Suprapubic skin (tissue), 4 donors: ENCODE measurements around the gene RBP2. TPM values are rescaled to one million over a fixed set of nuclear protein-coding genes. Genes with fewer than 3 reads are reported as not detected.
"Not testable (repeated sequence)": the region's sequence is repeated elsewhere in the genome, so short reads cannot be mapped to it uniquely, and the experiment has no call there.

Experiments
- DNase-seq, 2 donors: peaks; one replicate each; pipeline ENCODE4 v3.0.0-alpha.2; 2019; ENCODE audit warnings: low spot score in 2 of 2
- H3K27ac ChIP-seq: fragments of 200-600 bp; sonication (generic); one replicate; pipeline ENCODE4 v1.5.1; 2019
- H3K27me3 ChIP-seq: fragments of 200-600 bp; sonication (generic); one replicate; pipeline ENCODE4 v1.5.1; 2019
- H3K36me3 ChIP-seq: fragments of 200-600 bp; sonication (generic); one replicate; pipeline ENCODE4 v1.5.1; 2019
- H3K4me1 ChIP-seq: fragments of 200-600 bp; sonication (generic); one replicate; pipeline ENCODE4 v1.5.1; 2019
- H3K4me3 ChIP-seq: fragments of 200-600 bp; sonication (generic); one replicate; pipeline ENCODE4 v1.5.1; 2019; ENCODE audit warnings: mild to moderate bottlenecking
- H3K9me3 ChIP-seq: fragments of 200-600 bp; sonication (generic); one replicate; pipeline ENCODE4 v1.5.1; 2019
- CTCF ChIP-seq, 2 donors: fragments of 200-600 bp in 1 of 2; fragments of 450-650 bp in 1 of 2; sonication (generic) in 1 of 2; IDR thresholded peaks; one replicate each; pipeline ENCODE4 v1.5.1; 2016 to 2019; ENCODE audit warnings: antibody characterized with exemption in 2 of 2, mild to moderate bottlenecking in 1 of 2, moderate library complexity in 1 of 2
- EP300 ChIP-seq: sonication (generic); formaldehyde crosslinking; IDR thresholded peaks from one replicate; pipeline ENCODE4 v1.6.1; 2017; ENCODE audit warnings: antibody characterized with exemption
- POLR2A ChIP-seq, 2 donors: fragments of 450-650 bp; IDR thresholded peaks; one replicate each; pipeline ENCODE4 v1.6.1; 2017; ENCODE audit warnings: antibody characterized with exemption in 2 of 2, mild to moderate bottlenecking in 2 of 2, moderate library complexity in 2 of 2
- POLR2AphosphoS5 ChIP-seq, 3 donors: sonication (generic); formaldehyde crosslinking; IDR thresholded peaks; one replicate each; pipeline ENCODE4 v1.6.1; 2017; ENCODE audit warnings: antibody characterized with exemption in 3 of 3
- WGBS: methylation state at CpG from one replicate; pipeline ENCODE4 v1.1.5; 2018; 5-methylcytosine and 5-hydroxymethylcytosine counted together
- total RNA-seq, 4 donors: library from RNA; depleted of rRNA; stranded (reverse); fragments of >200 nt; gene quantifications; one replicate each; pipeline ENCODE4 v1.1.0, GENCODE V29; 2016

The RBP2 gene
- total RNA-seq, 4 donors from 2014 or later: not detected

GRCh38 chr3:139421040-139421439 lies 55.3 kb downstream of the RBP2 start:
- no peak for TF ChIP-seq POLR2AphosphoS5 (IDR thresholded peaks at IDR 0.05)
- Histone ChIP-seq H3K36me3 (peaks cover 16% of the 10 kb centered on the region), H3K27me3 (no peaks in the 10 kb centered on the region), H3K27ac (no peak overlapping the region), H3K4me3 (no peak overlapping the region), H3K9me3 (no peaks in the 10 kb centered on the region), H3K4me1 (no peaks in the 10 kb centered on the region)
- DNase-seq: no peak
- WGBS: 41% methylated on average over 1 of the region's 1 CpG

GRCh38 chr3:139418144-139418543 lies 58.2 kb downstream of the RBP2 start:
- Histone ChIP-seq H3K27ac (no peak overlapping the region), H3K4me3 (no peak overlapping the region), H3K27me3 (no peaks in the 10 kb centered on the region), H3K4me1 (no peaks in the 10 kb centered on the region), H3K36me3 (peaks cover 4% of the 10 kb centered on the region), H3K9me3 (peaks cover 8% of the 10 kb centered on the region)
- DNase-seq: no peak
- TF ChIP-seq CTCF (IDR thresholded peaks at IDR 0.05): no peak
- no peak for TF ChIP-seq POLR2A (IDR thresholded peaks at IDR 0.05)
- no peak for TF ChIP-seq EP300
- no peak for TF ChIP-seq POLR2AphosphoS5 (IDR thresholded peaks at IDR 0.05)
- WGBS: 95% methylated on average over 2 of the region's 2 CpGs

- no peak for DNase-seq
- no peaks in the 10 kb centered on the region for H3K27me3 ChIP-seq
- H3K36me3 ChIP-seq: peaks cover 2% of the 10 kb centered on the region
- H3K4me1 ChIP-seq: no peaks in the 10 kb centered on the region
- H3K4me3 ChIP-seq: no peak overlapping the region
- WGBS: 97% methylated on average over 1 of the region's 1 CpG
- H3K9me3 ChIP-seq: peaks cover 14% of the 10 kb centered on the region
- no peak overlapping the region for H3K27ac ChIP-seq
- TF ChIP-seq POLR2AphosphoS5 (IDR thresholded peaks at IDR 0.05) (no peak), CTCF (IDR thresholded peaks at IDR 0.05) (no peak), EP300 (no peak), POLR2A (IDR thresholded peaks at IDR 0.05) (no peak)
Measured at GRCh38 chr3:139416275-139416674, 60.0 kb downstream of the RBP2 start.

- DNase-seq: no peak
- Histone ChIP-seq H3K4me3 (no peak overlapping the region), H3K4me1 (no peaks in the 10 kb centered on the region), H3K36me3 (no peaks in the 10 kb centered on the region), H3K27ac (no peak overlapping the region), H3K27me3 (no peaks in the 10 kb centered on the region), H3K9me3 (peaks cover 22% of the 10 kb centered on the region)
- WGBS: 94% methylated on average over 2 of the region's 2 CpGs
- no peak for TF ChIP-seq CTCF (IDR thresholded peaks at IDR 0.05)
- TF ChIP-seq POLR2A (IDR thresholded peaks at IDR 0.05): no peak
- no peak for TF ChIP-seq POLR2AphosphoS5 (IDR thresholded peaks at IDR 0.05)
- TF ChIP-seq EP300: no peak
Measured at GRCh38 chr3:139414608-139415224, 61.6 kb downstream of the RBP2 start.

- not testable (repeated sequence) for H3K27me3 ChIP-seq, H3K36me3 ChIP-seq, DNase-seq, H3K4me1 ChIP-seq, H3K27ac ChIP-seq, H3K4me3 ChIP-seq
- H3K9me3 ChIP-seq: peaks cover 29% of the 10 kb centered on the region
Measured at GRCh38 chr3:139412891-139413290, 63.4 kb downstream of the RBP2 start.

Other genes with a start within 250 kb of the RBP2 start
- gene MRPS22, start 132.5 kb downstream of the RBP2 start, total RNA-seq: 10 to 100 TPM; 44.0 to 51.0 (median 46.8) TPM
- 10 to 100 TPM; 46.7 to 59.3 (median 51.2) TPM for gene COPB2, start 86.9 kb downstream of the RBP2 start, total RNA-seq
- gene RBP1, start 63.2 kb upstream of the RBP2 start, total RNA-seq: 10 to 100 TPM in 2 of 4 donors, 1 to 10 TPM in 2; 5.6 to 36.2 (median 13.4) TPM
- gene NMNAT3, start 201.5 kb upstream of the RBP2 start, total RNA-seq: 10 to 100 TPM; 25.0 to 41.7 (median 30.1) TPM